ENCODE results near the gene ESRP2. TPM values are rescaled to one million over a fixed set of nuclear protein-coding genes. Genes with fewer than 3 reads are reported as not detected.

ESRP2 gene
- total and polyA plus RNA-seq, 2 donors (not counting 3 experiments of a cell fraction or from before 2014, with no cell fraction given), result 0.57 to 0.66 TPM

GRCh38 chr16:68249371-68249770 is 13.4 kb upstream of the ESRP2 start:
- dilution Hi-C loops (cut with MboI; ENCODE audit: extremely low pct_ligation_motif_present, low sequenced_read_pairs), result no loop called here
- Histone ChIP-seq H3K4me2 (ENCODE audit: insufficient read depth, low read length) (no peak overlapping the region), H3K9ac (replicated peaks; ENCODE audit: extremely low read depth, insufficient read depth, low read length) (no peak overlapping the region), H3K9me3 (replicated peaks; ENCODE audit: control insufficient read depth, insufficient read depth, low read length) (no peaks in the 10 kb centered on the region), H3K79me2 (ENCODE audit: control insufficient read depth, insufficient read depth, low read length) (no peaks in the 10 kb centered on the region), H2AFZ (ENCODE audit: low read depth, low read length) (no peak overlapping the region), H3K9me1 (replicated peaks; ENCODE audit: control insufficient read depth, extremely low read depth, insufficient read depth, low read length) (no peaks in the 10 kb centered on the region), H3K4me1 (ENCODE audit: control insufficient read depth, extremely low read depth, insufficient read depth, low read length) (peaks cover 6% of the 10 kb centered on the region), H3K27me3 (ENCODE audit: control insufficient read depth in 2 of 2, insufficient read depth in 2 of 2, low read length in 2 of 2) (no peaks in the 10 kb centered on the region), H4K20me1 (replicated peaks; ENCODE audit: control insufficient read depth, extremely low read depth, insufficient read depth, low read length) (no peaks in the 10 kb centered on the region), H3K4me3 (replicated peaks in 1 of 3; ENCODE audit: insufficient read depth in 1 of 3, low read depth in 1 of 3, low read length in 3 of 3) (no peak overlapping the region), H3K27ac (ENCODE audit: insufficient read depth, low read depth, low read length) (no peak overlapping the region), H3K36me3 (ENCODE audit: control insufficient read depth in 2 of 2, extremely low read depth in 1 of 2, insufficient read depth in 2 of 2, low read length in 2 of 2) (peaks cover 0 to 8% of the 10 kb centered on the region in 2 experiments)
- ChIA-PET CTCF (interaction anchor here (1.0 to 5.8 kb wide), 3 partner anchors 9 to 15 kb away, joined by 4 to 33 read pairs (median 13); partner anchors contain the start of gene SLC7A6), POLR2A (no interaction called here)
- DNase-seq (ENCODE audit: low read depth, low spot score) (no peak), FAIRE-seq (no peak)
- TF ChIP-seq MAX (IDR thresholded peaks at IDR 0.05; ENCODE audit: insufficient read depth, insufficient read length) (no peak), CTCF (IDR thresholded peaks at IDR 0.05; ENCODE audit: extremely low read depth in 1 of 2, insufficient read depth in 1 of 2, low read depth in 1 of 2, low read length in 2 of 2) (no peak), FOS (IDR thresholded peaks at IDR 0.05; ENCODE audit: borderline replicate concordance, insufficient read depth, low read length) (no peak), JUN (IDR thresholded peaks at IDR 0.05; ENCODE audit: borderline replicate concordance, insufficient read depth, insufficient read length, low read depth) (no peak), GATA2 (IDR thresholded peaks at IDR 0.05; ENCODE audit: insufficient read depth, insufficient read length, low read depth, low read length) (no peak), POLR2AphosphoS5 (IDR thresholded peaks at IDR 0.05; ENCODE audit: insufficient read depth, low read depth, low read length) (no peak), EZH2 (IDR thresholded peaks at IDR 0.05; ENCODE audit: borderline replicate concordance, low read depth, low read length, severe bottlenecking) (no peak), POLR2A (IDR thresholded peaks at IDR 0.05; ENCODE audit: low read depth, low read length) (no peak), MYC (IDR thresholded peaks at IDR 0.05; ENCODE audit: low read depth, low read length) (no peak)
- intact Hi-C loops (cut with micrococcal nuclease), result no loop called here
- no TSS peak for BruUV-seq (replicated peaks)
